ENCODE data around the gene GNAS-AS1. TPM values are rescaled to one million over a fixed set of nuclear protein-coding genes. Genes with fewer than 3 reads are reported as not detected.

Gene GNAS-AS1
- total and polyA plus RNA-seq, 12 donors, result 0.09 to 1.00 (median 0.24) TPM; not detected in 5

GRCh38 chr20:58781138-58781537 lies 69.6 kb downstream of the GNAS-AS1 start:
- Histone ChIP-seq H3K36me3 (replicated peaks in 1 of 2) (no peaks in the 10 kb centered on the region), H3K4me3 (no peak overlapping the region), H3K9me3 (replicated peaks in 1 of 3) (no peaks in the 10 kb centered on the region), H3K27me3 (peaks cover 2% of the 10 kb centered on the region), H3K27ac (no peak overlapping the region), H3K4me1 (replicated peaks in 1 of 2) (no peaks in the 10 kb centered on the region)
- TF ChIP-seq CTCF (IDR thresholded peaks at IDR 0.05), result no peak
- TF ChIP-seq POLR2A (IDR thresholded peaks at IDR 0.05), result no peak
- intact Hi-C loops (cut with DNase I), result no loop called here
- no peak for DNase-seq
- 58 to 84% (median 75%) methylated on average over 4 of the region's 4 CpGs for WGBS, 4 donors

DNA sequence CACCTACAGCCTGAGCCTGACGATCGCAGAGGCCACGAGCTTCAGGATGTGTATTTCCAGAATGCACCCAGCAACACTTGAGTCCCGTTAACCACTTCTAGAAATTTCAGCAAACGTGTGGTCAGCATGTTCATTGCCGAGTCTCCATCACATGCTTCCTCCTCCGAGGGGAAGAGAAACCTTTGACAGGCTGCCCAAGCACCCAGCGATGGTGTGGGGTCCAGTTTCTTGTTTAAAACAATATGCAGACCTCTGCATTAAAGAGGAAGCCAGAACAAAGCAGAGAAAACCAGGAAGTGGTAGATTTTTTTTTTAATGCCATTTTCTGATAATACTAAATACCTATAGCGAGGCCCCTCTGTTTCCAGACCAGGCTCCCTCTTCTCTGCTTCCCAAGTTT lies 71.9 kb downstream of the GNAS-AS1 start:
- Histone ChIP-seq H3K36me3 (replicated peaks in 1 of 2) (no peaks in the 10 kb centered on the region), H3K4me3 (no peak overlapping the region), H3K27ac (no peak overlapping the region), H3K9me3 (replicated peaks in 1 of 3) (no peaks in the 10 kb centered on the region), H3K4me1 (replicated peaks in 1 of 2) (no peaks in the 10 kb centered on the region), H3K27me3 (peaks cover 2% of the 10 kb centered on the region)
- intact Hi-C loops (cut with DNase I), result no loop called here
- no peak for TF ChIP-seq POLR2A (IDR thresholded peaks at IDR 0.05)
- TF ChIP-seq CTCF (IDR thresholded peaks at IDR 0.05), result no peak
- DNase-seq, result peak in 1 of 7 donors; percentile 38
- 61 to 74% (median 70%) methylated on average over 9 of the region's 9 CpGs for WGBS, 4 donors

DNA sequence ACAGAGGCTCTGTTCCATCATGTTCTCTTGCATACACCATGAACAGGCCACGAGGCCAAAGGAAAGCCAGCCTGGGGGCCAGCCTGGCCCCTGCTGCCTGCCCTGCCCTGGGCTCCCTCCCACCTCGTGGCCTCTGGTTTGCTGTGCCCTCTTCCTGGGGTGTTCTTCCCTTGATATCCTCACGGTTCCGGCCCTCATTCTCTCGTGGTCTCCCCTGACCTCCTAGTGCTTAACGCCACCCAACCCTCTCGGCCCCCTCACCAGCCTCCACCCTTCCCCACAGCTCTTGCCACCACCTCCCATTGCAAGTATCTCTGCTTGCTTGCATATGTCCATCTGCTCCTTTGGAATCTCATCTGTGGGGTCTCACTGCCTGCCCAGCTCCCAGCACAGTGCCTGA lies 73.0 kb downstream of the GNAS-AS1 start:
- Histone ChIP-seq H3K4me1 (replicated peaks in 1 of 2) (no peaks in the 10 kb centered on the region), H3K9me3 (replicated peaks in 1 of 3) (no peaks in the 10 kb centered on the region), H3K36me3 (replicated peaks in 1 of 2) (no peaks in the 10 kb centered on the region), H3K4me3 (no peak overlapping the region), H3K27ac (no peak overlapping the region), H3K27me3 (no peaks in the 10 kb centered on the region)
- intact Hi-C loops (cut with DNase I), result no loop called here
- no peak for TF ChIP-seq POLR2A (IDR thresholded peaks at IDR 0.05)
- TF ChIP-seq CTCF (IDR thresholded peaks at IDR 0.05), result no peak
- no peak for DNase-seq
- WGBS, 4 donors, result 77 to 86% (median 82%) methylated on average over 7 of the region's 7 CpGs

GRCh38 chr20:58776109-58776508 lies 74.6 kb downstream of the GNAS-AS1 start:
- no peak overlapping the region for H3K4me3 ChIP-seq
- WGBS, 4 donors, result 79 to 86% (median 83%) methylated on average over 3 of the region's 3 CpGs
- H3K9me3 ChIP-seq (replicated peaks in 1 of 3), result no peaks in the 10 kb centered on the region
- no peaks in the 10 kb centered on the region for H3K36me3 ChIP-seq (replicated peaks in 1 of 2)
- intact Hi-C loops (cut with DNase I), result no loop called here
- H3K4me1 ChIP-seq (replicated peaks in 1 of 2), result no peaks in the 10 kb centered on the region
- H3K27ac ChIP-seq, result no peak overlapping the region
- TF ChIP-seq POLR2A (IDR thresholded peaks at IDR 0.05) (no peak), CTCF (IDR thresholded peaks at IDR 0.05) (no peak)
- no peak for DNase-seq
- no peaks in the 10 kb centered on the region for H3K27me3 ChIP-seq

Data from adrenal gland (tissue), 12 donors.